ENCODE data around the gene RNF6.

- TF ChIP-seq CTCF (IDR thresholded peaks at IDR 0.05), result no peak
- TF ChIP-seq POLR2AphosphoS5 (IDR thresholded peaks at IDR 0.05), result no peak
- no peak for TF ChIP-seq POLR2A (IDR thresholded peaks at IDR 0.05; ENCODE audit: low read depth)
- TF ChIP-seq EP300 (IDR thresholded peaks at IDR 0.05), result no peak
Measured at GRCh38 chr13:26200811-26201210, 21.3 kb downstream of the RNF6 start.

Measured in esophagus muscularis mucosa (tissue), 4 donors.